Lower lobe of right lung (tissue), 2 donors: ENCODE results near the gene PPP1R12C. TPM values are rescaled to one million over a fixed set of nuclear protein-coding genes. Genes with fewer than 3 reads are reported as not detected.

ENCODE experiments used
- ATAC-seq, 2 donors: fragments of 200-7000 bp; cut with Tn5 transposase; one replicate each; pipeline ENCODE4 v1.9.1; 2020 to 2022; ENCODE audit warnings: mild to moderate bottlenecking in 2 of 2, moderate library complexity in 2 of 2
- DNase-seq: peaks from one replicate; pipeline ENCODE4 v3.0.0-alpha.2; 2020
- H3K27ac ChIP-seq: fragments of 200-600 bp; one replicate; pipeline ENCODE4 v1.8.0; 2022
- H3K27me3 ChIP-seq: fragments of 200-600 bp; one replicate; pipeline ENCODE4 v1.8.0; 2022; ENCODE audit warnings: low read depth
- H3K36me3 ChIP-seq: fragments of 200-600 bp; one replicate; pipeline ENCODE4 v1.8.0; 2022; ENCODE audit warnings: mild to moderate bottlenecking
- H3K4me1 ChIP-seq: fragments of 200-600 bp; one replicate; pipeline ENCODE4 v1.8.0; 2022
- H3K4me3 ChIP-seq: fragments of 200-600 bp; one replicate; pipeline ENCODE4 v1.8.0; 2022; ENCODE audit warnings: mild to moderate bottlenecking
- H3K9me3 ChIP-seq: fragments of 200-600 bp; one replicate; pipeline ENCODE4 v1.8.0; 2022
- CTCF ChIP-seq: fragments of 200-600 bp; IDR thresholded peaks from one replicate; pipeline ENCODE4 v1.8.0; 2022; ENCODE audit warnings: antibody characterized with exemption, mild to moderate bottlenecking
- intact Hi-C: fragments of 100-400 bp; cut with DNase I; formaldehyde crosslinking; loops from one replicate; pipeline ENCODE4 v1.11.0; 2022
- total RNA-seq: library from RNA; stranded (reverse); fragmentation: NEBNext Ultra II Directional; extraction: Animal tissue kit (Norgen Biotek cat#: 25700); gene quantifications from one replicate; pipeline ENCODE4 v1.2.1, GENCODE V29; 2021
- donor health status: DM: no; HTN: yes; CAD: no; lungs with severe emphysema.

Gene PPP1R12C
- total RNA-seq, 1 donor from 2014 or later: 103 TPM

GRCh38 chr19:55160986-55161365 lies 43.5 kb upstream of the PPP1R12C start:
- no peak overlapping the region for H3K27ac ChIP-seq
- ATAC-seq: no peak
- intact Hi-C loops: no loop called here
- peaks cover 73% of the 10 kb centered on the region for H3K27me3 ChIP-seq
- H3K4me3 ChIP-seq: no peak overlapping the region
- no peak for DNase-seq
- peaks cover 8% of the 10 kb centered on the region for H3K4me1 ChIP-seq
- no peaks in the 10 kb centered on the region for H3K9me3 ChIP-seq
- TF ChIP-seq CTCF: no peak
- H3K36me3 ChIP-seq: no peaks in the 10 kb centered on the region

- H3K27ac ChIP-seq: no peak overlapping the region
- peaks cover 73% of the 10 kb centered on the region for H3K27me3 ChIP-seq
- intact Hi-C loops: no loop called here
- peak; percentile 94 to 95 for ATAC-seq
- H3K36me3 ChIP-seq: no peaks in the 10 kb centered on the region
- TF ChIP-seq CTCF: peak; percentile 85
- H3K4me3 ChIP-seq: no peak overlapping the region
- peaks cover 9% of the 10 kb centered on the region for H3K4me1 ChIP-seq
- peak; percentile 94 for DNase-seq
- H3K9me3 ChIP-seq: no peaks in the 10 kb centered on the region
These were observed 42.9 kb upstream of the PPP1R12C start for GRCh38 chr19:55160128-55160985.

GRCh38 chr19:55158848-55159749 lies 41.7 kb upstream of the PPP1R12C start:
- H3K27me3 ChIP-seq: peaks cover 73% of the 10 kb centered on the region
- peaks cover 9% of the 10 kb centered on the region for H3K4me1 ChIP-seq
- H3K9me3 ChIP-seq: no peaks in the 10 kb centered on the region
- H3K36me3 ChIP-seq: no peaks in the 10 kb centered on the region
- intact Hi-C loops: no loop called here
- ATAC-seq (no peak), DNase-seq (no peak)
- no peak overlapping the region for H3K4me3 ChIP-seq
- TF ChIP-seq CTCF: no peak
- no peak overlapping the region for H3K27ac ChIP-seq

GRCh38 chr19:55158423-55158822 lies 41.0 kb upstream of the PPP1R12C start:
- Histone ChIP-seq H3K4me1 (peaks cover 9% of the 10 kb centered on the region), H3K36me3 (no peaks in the 10 kb centered on the region), H3K9me3 (no peaks in the 10 kb centered on the region), H3K4me3 (no peak overlapping the region), H3K27me3 (peaks cover 66% of the 10 kb centered on the region), H3K27ac (no peak overlapping the region)
- ATAC-seq (no peak), DNase-seq (no peak)
- intact Hi-C loops: no loop called here
- no peak for TF ChIP-seq CTCF

GRCh38 chr19:55157064-55157908 lies 39.8 kb upstream of the PPP1R12C start, which contains the start of gene TNNI3:
Gene TNNI3 (minus strand): TSS chr19:55157732. CDS start chr19:55157589, 143 bp downstream.
- Histone ChIP-seq H3K9me3 (no peaks in the 10 kb centered on the region), H3K27ac (no peak within 1 kb of the TSS), H3K27me3 (peaks cover 58% of the 10 kb centered on the region), H3K4me1 (peaks cover 9% of the 10 kb centered on the region), H3K4me3 (no peak within 1 kb of the TSS), H3K36me3 (no peaks in the 10 kb centered on the region)
- intact Hi-C loops: no loop called here
- no peak for TF ChIP-seq CTCF
- no peak for ATAC-seq
- DNase-seq: no peak
